NCI-H69 (cell line): ENCODE data around the gene VPS37C.
A peak's percentile ranks its signal among the peaks of the same experiment; 100 is the strongest.
"Not testable (repeated sequence)": the region's sequence is repeated elsewhere in the genome, so short reads cannot be mapped to it uniquely, and the experiment has no call there.

ENCODE experiments used
- DNase-seq: peaks from one replicate; lab custom pipeline; 2025; lab: John Stamatoyannopoulos, UW

Gene VPS37C

DNA sequence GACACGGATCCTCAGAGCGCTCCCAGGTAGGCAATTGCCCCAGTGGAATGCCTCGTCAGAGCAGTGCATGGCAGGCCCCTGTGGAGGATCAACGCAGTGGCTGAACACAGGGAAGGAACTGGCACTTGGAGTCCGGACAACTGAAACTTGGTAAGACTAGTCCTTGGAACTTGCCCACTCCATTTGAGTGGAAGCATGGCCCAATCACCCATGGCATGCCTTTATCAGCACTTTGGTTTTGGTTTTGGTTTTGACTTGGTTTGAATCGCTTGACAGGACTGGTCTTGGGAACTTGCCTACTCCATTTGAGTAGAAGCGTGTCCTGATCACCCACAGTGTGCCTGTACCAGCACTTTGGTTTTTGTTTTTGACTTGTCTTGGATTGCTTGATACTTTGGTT, 67.1 kb downstream of the VPS37C start:
- DNase-seq, result not testable (repeated sequence)

DNA sequence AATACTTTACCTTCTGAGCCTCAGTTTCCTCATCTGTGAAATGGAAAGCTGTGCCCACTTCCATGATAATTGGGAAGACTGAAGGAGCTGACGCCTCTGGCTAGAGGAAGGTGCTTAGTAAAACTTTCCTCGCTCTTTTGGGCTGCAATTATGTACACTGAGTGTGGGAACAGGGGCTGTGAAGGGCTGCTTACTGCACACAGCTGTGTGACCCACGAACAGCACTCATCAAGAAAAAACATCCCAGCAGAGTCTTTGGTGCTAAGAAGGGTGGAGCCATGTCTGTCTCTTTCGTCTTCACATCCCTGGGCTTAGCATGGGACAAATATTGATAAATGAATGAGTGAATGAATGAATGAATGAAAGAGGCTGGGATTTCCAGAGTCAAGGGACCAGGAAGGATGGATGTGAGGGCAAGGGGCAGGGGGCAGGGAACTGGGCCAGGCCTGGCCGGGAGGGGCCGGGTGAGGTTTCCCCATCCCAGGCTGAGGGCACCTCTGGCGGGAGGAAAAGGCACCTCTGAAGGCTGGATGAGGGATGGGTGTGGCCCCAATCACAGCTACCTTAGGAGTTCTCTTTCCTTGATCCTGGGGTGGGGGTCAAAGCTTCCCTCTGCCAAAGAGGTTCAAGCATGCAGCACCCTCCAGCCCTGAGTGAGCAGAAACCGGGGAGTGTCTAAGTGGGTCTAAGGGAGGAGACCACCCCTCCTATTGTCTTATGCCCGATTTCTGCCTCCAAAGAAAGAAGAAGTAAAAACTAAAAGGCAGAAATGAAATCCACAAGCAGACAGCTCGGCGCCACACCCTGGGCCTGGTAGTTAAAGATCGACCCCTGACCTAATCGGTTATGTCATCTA, 68.1 kb downstream of the VPS37C start:
- no peak for DNase-seq

DNA sequence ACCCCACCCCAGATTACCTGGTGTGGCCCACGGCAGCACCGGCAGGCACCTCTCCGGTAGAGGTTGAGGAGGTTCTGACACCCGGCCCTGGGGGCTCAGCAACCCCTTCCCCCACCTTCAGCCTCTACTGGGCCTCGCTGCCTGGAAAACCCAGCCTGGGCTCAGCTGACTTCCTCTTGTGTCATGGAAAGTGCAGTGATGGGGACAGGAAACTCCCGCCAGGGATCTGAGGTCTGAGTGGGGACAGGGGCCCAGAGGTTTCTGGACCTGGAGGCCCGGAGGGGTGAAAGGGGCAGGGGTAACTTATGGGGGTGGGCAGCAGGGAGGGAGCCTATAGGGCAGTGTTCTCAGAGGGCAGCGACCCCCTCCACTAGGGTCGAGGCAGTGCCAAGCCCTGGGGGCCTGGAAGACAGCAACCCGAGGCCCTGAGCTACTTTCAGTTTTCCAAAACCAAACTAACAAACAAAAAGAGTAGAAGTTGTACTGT, 68.9 kb downstream of the VPS37C start:
- no peak for DNase-seq

DNA sequence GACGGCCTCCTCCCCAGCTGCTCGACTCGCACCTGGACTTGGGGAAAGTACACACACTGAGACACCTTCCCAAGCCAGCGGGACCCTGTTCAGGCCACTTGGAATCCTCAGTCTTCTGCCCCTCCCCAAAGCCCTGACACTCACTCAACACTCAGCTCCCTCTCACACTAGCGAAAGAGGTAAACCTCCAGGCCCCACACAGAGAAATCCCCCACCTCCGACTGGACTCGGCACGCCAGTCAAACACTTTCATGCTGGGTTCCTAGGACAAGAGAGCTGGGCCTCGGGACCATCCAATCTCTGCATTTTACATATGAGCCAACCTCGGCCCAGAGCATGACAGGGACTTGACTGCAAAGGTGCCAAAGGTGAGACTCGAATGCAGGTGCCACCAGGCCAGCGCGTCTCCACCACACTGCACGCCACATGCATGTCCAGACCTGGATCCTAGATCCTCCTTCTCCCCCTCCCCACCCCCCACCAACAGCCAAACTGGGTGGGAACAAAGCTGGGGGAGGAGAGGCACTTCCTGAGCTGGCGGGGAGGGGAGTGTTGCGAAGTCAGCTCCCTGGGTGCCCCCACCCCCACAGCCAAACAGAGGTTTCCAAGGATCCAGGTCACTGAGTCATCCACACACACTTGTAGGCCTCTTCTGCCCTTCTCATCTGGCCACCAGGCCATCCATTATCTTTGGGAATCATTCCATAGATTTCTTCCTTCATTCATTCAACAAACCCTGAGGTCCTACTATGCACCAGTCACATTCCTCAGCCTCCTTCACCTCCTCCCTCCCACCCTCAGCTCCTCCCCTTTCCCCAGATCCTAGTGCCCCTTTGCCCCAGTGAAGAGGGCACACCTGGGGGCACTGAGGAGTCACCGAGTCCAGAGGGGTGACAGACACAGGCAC, 69.6 kb downstream of the VPS37C start:
- no peak for DNase-seq

DNA sequence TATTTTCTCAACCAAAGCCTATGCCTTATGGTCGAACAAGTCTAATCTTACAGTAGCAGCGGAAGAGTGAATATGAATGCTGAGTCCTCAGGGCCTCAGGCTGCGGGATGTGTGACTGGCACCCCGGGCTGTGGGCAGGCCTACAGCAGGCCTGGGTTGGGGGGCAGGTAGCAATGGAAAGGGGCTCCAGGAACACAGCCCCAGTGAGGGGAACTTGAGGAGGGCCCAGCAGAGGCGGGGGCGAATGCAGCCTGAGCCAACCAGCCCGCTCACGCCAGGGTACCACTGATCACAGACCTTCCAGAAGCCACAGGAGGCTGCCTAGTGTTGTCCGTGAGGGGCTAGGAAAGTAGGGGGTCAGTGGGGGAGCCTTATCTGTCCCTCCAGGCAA, 70.2 kb downstream of the VPS37C start:
- no peak for DNase-seq

DNA sequence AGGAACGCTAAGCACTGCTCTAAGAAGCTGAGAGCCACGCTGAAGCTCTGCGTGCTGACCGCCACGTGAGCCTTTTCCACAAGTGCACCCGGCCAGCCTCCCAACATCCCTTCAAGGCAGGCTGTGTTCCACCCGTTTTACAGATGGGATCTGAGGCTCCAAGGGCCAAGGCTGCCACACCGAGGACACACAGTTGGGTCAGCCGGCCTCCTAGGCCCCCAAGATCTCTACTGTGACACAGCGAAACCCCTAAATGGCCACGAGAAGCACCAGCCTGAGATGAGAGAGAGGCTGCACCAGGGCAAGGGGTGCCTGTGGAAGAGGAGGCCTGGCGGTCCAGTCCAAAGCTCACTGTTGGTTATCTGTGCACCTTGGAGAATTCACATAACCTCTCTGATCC, 70.7 kb downstream of the VPS37C start:
- DNase-seq, result no peak

DNA sequence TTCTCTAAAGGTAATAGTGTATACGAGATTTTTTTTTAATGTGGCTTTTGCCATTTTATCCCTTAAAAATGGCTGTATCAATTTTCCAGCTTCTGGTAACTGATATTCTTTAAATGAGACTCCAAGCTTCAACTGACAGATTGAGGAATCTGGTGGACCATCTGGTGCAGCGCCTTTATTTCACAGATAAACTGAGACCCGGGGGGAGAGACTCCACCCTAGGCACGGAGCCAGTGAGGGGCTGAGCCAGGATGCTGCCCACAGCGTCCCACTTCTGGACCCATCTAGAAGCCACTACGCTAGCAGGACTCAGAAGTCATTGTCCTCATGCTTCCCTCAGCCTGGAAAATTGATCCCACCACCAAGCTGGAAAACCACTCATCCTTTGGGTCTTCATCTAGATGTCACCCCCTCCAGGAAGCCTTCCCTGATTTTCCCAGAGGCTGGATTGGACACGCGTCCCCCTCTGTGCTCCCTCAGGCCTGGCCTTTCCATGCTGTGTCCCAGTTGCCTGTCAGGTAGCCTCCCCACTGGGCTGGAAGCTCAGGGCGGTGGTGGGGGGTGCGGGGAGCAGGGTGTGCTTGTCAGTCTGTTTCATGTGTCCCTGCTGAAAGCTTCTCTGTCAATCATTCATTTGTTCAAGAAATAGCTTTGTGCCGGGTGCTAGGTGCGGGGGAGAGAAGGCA, 71.3 kb downstream of the VPS37C start:
- no peak for DNase-seq

DNA sequence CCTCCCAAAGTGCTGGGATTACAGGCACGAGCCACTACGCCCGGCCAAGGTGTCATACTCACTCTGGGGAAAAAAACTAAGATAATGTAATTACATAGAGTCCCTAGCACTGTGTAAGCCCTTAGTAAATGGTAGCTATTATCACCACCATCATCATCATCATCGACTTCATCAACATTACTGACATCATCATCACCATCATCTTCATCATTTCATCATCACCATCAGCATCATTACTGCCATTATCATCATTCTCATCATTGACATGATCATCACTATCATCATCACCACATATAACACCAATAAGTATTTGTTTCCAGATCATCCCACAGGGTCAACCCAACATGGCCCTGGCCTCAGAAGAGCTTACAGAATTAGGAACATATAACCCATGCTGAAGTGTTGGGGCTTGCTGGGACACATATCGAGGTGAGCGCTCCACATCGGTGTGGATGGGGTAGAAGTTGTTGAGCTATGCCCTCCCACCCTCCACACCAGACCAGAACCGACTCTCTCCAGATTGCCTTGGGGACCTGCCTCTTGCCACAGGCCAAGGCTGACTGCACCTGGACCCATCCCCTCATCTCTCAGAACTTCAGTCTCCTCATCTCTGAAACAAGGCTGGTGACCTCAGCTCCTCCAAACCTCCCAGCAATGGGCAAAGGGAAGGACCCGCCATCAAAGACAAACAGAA, 73.7 kb downstream of the VPS37C start:
- DNase-seq, result no peak

DNA sequence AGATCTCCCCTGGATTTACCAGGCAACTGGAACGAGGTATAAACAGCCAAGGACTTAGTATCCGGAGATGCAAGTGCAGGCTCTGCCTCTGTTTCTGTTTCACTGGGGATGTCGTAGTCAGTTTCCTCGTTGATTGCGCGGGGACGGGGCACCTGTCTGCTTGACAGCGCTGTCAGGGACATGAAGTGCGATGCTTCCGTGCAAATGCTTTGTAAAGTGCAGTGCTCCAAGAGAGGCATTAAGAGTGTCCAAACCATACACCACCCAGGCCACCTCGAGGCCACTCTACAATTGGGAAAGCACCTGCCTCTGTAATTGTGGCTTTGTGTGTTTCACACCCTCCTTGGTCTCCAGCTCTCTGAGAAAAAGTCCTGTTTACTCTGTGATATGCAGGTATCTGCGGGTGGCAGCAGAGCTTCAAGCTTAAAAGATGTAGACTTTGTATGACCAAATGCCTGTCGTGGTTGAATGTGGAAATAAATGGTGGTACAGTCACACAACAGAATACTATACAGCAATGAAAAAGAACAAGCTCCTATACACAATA, 77.6 kb downstream of the VPS37C start:
- no peak for DNase-seq

DNA sequence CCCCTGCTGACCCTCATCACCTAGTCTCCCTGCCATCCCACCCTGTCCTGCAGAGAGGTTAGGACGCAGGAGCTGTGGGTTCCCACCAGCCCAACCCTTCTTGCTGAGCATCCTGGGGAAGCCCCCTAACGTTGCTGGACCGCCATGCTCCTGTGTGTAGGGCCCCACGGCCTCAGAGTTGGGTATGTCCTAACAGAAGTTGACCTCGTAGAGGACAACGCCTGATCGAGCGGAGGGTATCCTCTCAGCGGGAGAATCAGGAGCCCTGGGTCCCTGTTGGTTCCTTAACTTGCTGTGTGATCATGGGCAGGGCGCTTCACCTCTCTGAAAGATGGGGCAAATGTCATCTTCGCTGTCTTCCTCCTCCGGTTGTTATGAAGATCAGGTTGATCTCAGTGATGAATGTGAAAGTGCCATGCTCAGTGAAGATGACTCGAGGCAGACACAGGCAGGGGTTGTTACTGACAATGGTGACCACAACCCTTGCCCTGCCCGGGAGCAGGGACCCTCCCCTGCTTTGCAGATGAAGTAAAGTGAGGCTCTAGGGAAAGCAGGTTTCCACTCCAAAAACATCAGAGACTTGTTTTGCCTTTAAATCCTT, 78.2 kb downstream of the VPS37C start:
- no peak for DNase-seq

DNA sequence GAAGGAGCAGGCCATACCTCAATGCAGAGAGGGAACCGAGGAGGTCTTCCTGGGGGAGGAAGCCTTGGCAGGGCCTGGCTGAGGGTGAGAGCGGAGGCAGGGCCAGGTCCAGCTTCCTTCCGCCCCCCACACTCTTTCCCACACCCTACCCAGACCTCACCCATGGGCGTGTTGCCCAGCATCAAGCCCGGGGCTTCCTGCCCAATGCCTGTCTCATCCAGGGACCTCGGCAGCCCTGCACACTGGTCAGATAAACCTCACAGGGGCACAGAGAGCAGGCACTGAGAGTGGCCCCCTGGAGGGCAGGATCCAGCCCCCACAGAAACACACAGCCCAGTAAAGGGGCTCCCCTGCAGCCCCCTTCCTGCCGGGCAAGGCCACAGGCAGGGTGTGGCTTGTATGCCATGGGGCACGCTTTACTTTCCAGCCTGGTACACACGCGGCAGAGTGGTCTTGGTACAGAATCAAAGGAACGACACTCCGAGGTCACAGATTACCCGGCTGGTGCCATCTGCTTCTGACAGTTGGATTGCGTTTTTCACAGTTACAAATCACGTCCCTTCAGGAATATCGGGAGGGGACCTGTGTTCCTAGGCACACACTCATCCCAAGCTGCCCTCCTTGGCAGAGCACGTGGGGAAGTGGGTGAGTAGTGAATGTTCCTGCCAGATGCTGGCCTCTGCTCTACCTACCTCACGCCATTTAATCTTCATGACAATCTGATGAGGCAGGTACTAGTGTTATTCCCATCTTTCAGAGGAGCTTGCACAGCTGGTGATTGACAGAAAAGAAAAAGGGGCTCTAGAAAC, 79.0 kb downstream of the VPS37C start:
- DNase-seq, result peak; percentile 37

DNA sequence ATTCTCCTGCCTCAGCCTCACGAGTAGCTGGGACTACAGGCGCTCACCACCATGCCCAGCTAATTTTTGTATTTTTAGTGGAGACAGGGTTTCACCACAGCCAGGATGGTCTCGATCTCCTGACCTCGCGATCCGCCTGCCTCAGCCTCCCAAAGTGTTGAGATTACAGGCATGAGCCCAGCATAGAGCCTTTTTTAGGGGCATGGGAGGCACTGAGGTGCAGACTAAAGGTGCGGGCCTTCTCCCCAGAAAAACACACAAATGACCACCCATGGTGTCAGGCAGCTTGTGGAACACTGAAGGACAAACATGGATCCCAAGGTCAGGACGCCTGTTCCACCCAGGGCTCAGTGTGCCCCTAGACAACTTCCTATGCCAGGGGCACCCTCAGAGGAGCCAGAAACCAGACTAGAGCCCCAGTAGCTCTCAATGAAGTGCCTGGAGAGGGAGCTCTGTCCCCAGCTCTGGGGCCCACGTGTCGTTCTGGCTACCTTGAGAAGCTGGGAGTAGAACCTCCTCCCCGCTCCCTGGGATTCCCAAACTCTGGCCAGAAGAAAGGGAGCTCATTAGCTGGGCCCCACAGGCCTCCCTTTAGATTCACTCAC, 80.1 kb downstream of the VPS37C start:
- no peak for DNase-seq

DNA sequence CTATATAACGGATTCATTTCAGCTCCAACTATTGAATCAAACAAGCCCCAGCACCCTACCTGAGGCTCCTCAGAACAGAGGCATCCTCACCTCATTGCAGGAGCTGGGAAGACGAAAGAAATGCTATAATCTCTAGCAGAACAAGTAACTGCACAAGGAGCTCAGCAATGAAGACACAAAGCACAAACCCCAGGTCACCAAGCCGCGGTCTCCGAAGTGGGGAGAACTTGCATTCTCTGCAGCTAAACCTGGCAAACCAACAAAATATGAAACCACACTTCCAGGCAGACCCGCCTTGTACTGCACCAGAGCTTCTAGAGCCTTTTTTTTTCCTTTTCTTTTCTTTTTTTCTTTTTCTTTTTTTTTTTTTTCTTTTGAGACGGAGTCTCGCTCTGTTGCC, 80.7 kb downstream of the VPS37C start:
- no peak for DNase-seq
